ENCODE measurements around the gene CFAP77. TPM values are rescaled to one million over a fixed set of nuclear protein-coding genes. Genes with fewer than 3 reads are reported as not detected.
"Not testable (repeated sequence)": the region's sequence is repeated elsewhere in the genome, so short reads cannot be mapped to it uniquely, and the experiment has no call there.

Gene CFAP77
- not detected for total RNA-seq

DNA sequence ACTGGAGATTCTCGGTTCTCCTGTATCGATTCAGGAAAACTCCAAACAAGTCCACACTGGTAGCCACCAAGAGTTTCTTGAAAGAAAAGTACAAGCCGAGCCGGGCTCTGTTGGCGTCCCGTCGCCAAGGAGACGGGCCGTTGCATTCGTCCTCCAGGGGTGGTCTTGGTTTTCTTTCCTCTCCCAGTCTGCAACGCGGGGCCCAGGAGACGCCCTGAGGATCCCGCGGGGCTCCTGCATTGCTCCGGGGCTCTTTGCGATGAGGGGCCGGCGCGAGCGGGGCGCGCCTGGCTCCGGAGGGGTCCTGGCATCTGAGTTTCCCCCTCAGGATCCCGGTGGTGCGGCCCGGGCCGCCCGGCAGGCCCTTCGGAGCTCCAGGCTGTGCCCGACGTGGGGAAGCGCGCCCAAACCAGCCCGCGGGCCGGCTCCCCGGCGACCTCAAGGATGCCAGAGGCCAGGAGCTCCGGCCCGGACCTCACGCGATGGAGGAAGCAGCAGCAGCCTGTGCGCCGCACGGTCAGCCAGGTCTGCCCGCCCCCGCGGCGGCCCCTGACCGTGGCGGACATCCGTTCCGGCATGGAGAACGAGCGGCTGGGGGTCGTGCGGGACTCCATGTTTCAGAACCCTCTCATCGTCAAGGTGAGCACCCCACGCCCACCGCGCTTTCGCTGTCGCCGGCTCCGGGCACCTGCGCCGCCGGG lies at the start of gene CFAP77:
TSS of gene CFAP77 (plus strand) at position 384 of the 701 bp plus-strand sequence. CDS start at position 445, 61 bp downstream.
- ChIA-PET POLR2A (interaction anchor here (0.5 to 1.5 kb wide), 5 partner anchors 10 to 1716 kb away, joined by 3 to 7 read pairs (median 5); partner anchors contain the start of genes EXOSC2 and SETX), CTCF (interaction anchor here (1.0 to 1.6 kb wide), 5 partner anchors 16 to 392 kb away, joined by 3 to 5 read pairs (median 4); partner anchors contain the start of gene DDX31)

GRCh38 chr9:132364068-132364467 lies 45.9 kb upstream of the CFAP77 start:
- POLR2A ChIA-PET, result no interaction called here
- CTCF ChIA-PET, result no interaction called here

DNA sequence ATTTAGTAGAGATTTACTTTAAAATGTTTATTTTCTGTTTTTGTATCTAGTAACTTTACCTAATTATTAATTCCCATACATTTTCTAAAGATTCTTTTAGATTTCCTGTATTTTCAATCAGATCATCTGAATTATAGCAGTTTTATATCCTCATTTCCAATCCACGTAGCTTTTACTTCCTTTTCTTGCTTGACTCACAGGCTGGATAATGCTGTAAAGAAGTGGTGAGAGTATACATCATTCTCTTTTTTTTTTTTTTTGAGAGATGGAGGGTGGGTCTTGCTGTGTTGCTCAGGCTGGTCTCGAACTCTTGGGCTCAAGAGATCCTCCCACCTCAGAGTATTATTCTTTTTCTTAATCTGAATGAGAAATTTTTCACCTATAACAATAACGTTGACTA lies 44.0 kb upstream of the CFAP77 start:
- ChIA-PET POLR2A (interaction anchor here (0.7 kb wide), 1 partner anchor 614 kb away, joined by 3 read pairs; no protein-coding TSS in a partner anchor), CTCF (interaction anchor here (0.7 kb wide), 1 partner anchor 784 kb away, joined by 3 read pairs; no protein-coding TSS in a partner anchor)

GRCh38 chr9:132366481-132366880 lies 43.5 kb upstream of the CFAP77 start:
- ChIA-PET POLR2A (no interaction called here), CTCF (interaction anchor here (0.7 kb wide), 1 partner anchor 783 kb away, joined by 3 read pairs; no protein-coding TSS in a partner anchor)

- CTCF ChIA-PET, result no interaction called here
- POLR2A ChIA-PET, result no interaction called here
These were observed 42.2 kb upstream of the CFAP77 start for GRCh38 chr9:132367613-132368313.

GRCh38 chr9:132369421-132369820 lies 40.6 kb upstream of the CFAP77 start:
- ChIA-PET CTCF (no interaction called here), POLR2A (no interaction called here)

GRCh38 chr9:132370592-132370991 lies 39.4 kb upstream of the CFAP77 start:
- CTCF ChIA-PET, result no interaction called here
- POLR2A ChIA-PET, result no interaction called here

- ChIA-PET POLR2A (no interaction called here), CTCF (no interaction called here)
These were observed 37.6 kb upstream of the CFAP77 start for GRCh38 chr9:132372177-132373095.

GRCh38 chr9:132377769-132378168 lies 32.2 kb upstream of the CFAP77 start:
- CTCF ChIA-PET, POLR2A ChIA-PET: not testable (repeated sequence)

- CTCF ChIA-PET, POLR2A ChIA-PET: not testable (repeated sequence)
These were observed 31.6 kb upstream of the CFAP77 start for GRCh38 chr9:132378416-132378815.

GRCh38 chr9:132381966-132382541 lies 28.0 kb upstream of the CFAP77 start:
- ChIA-PET CTCF (no interaction called here), POLR2A (no interaction called here)

GRCh38 chr9:132383462-132383883 lies 26.5 kb upstream of the CFAP77 start:
- POLR2A ChIA-PET, result no interaction called here
- CTCF ChIA-PET, result no interaction called here

DNA sequence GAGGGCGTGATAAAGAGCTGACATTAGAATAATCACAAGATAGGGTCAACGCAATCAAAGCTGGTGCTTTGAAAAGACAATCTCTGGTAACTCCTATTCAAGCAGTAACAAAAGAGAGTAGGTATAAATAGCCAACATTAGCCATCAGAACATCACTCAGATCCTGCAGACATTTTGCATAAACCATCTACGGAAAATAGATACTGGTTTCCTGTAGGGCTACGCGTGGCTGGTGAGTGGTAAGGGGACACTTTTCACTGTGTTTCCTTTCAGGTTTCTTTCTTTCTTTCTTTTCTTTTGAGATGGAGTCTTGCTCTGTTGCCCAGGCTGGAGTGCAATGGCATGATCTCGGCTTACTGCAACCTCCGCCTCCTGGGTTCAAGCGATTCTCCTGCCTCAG lies 25.6 kb upstream of the CFAP77 start:
- CTCF ChIA-PET, result no interaction called here
- POLR2A ChIA-PET, result interaction anchor here (0.6 kb wide), 1 partner anchor 31 kb away, joined by 6 read pairs; no protein-coding TSS in a partner anchor

DNA sequence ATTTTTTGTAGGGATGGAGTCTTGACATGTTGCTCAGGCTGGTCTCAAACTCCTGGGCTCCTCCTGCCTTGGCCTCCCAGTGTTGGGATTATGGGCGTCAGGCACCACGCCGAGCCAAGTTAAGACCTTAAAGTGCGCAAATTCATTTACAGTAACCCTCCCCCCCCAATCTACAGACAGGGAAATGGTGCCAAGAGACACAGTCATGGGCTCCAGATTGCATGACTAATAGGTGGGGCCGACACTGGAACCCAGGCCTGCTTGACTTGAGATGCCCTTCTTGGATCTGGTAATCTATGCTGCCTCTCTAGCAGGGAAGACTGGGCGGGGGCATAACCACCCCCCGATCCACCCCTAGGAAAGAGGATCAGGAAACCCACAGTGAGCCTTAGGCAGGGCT lies 22.9 kb upstream of the CFAP77 start:
- ChIA-PET CTCF (no interaction called here), POLR2A (no interaction called here)

DNA sequence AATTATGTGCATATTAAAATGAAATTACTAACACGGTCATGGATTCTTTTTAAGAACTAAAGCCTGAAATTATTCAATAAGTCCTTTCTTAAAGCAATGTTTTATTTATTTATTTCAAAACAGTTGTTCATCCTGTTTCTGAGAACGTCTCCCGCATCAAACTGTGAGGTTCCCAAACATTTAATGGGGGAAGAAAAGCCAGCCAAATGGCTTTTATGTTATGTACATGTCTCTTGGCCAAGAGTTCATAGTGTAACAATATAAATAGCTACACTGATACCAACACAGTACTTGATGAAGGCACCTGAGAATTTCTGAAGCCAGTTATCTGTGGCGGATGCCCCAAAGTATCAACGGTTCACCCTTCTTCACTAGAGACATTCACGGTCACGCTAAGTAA lies 19.0 kb upstream of the CFAP77 start:
- ChIA-PET CTCF (no interaction called here), POLR2A (no interaction called here)

DNA sequence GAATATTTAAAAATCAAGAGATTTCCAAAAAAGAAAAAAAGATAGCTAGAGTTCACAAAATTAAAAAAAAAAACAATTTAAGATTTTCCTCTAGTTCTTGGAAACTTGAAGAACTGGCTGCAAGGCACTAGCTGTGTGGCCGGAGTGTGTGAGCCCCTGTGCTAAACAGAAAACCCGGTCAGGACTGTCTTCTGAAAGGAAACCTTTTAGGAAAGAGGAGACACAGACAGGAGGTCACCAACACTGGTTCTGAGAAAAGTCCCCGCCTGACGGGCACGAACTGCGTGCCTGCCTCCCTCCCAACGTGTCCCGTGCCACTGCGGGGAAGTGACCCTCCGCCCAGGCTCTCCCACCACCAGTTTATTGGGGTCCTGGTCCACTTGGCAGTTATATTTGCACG lies 18.6 kb upstream of the CFAP77 start:
- POLR2A ChIA-PET, result no interaction called here
- CTCF ChIA-PET, result no interaction called here

GRCh38 chr9:132395560-132395959 lies 14.5 kb upstream of the CFAP77 start:
- ChIA-PET CTCF (no interaction called here), POLR2A (no interaction called here)

DNA sequence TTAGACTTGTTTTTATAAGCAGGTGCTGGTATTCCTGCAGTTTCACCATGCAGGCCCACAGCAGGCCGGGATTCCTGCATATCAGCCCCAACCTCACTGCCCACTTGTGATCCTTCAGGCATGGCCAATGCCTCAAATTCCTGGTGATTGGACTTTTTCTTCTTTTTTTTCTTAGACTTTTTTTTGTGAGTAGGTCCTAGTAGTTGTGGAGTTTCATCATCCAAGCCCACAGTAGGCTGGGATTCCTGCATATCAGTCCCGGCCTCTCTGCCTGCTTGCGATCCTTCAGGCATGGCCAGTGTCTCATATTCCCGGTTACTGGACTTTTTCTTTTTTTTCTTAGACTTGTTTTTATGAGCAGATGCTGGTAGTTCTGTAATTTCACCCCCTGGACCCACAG lies 8.2 kb upstream of the CFAP77 start:
- ChIA-PET POLR2A (no interaction called here), CTCF (no interaction called here)

GRCh38 chr9:132404228-132404881 lies 5.7 kb upstream of the CFAP77 start:
- ChIA-PET CTCF (interaction anchor here (1.0 kb wide), 1 partner anchor 54 kb away, joined by 3 read pairs; no protein-coding TSS in a partner anchor), POLR2A (interaction anchor here (0.8 kb wide), 1 partner anchor 49 kb away, joined by 5 read pairs; the partner anchor contains the start of gene SETX)
